NCI-H524 (cell line): ENCODE data around the gene CEP131.

Source experiments
- DNase-seq, 2 experiments: peaks; one replicate each; lab custom pipeline; 2025; lab: John Stamatoyannopoulos, UW

The CEP131 gene

GRCh38 chr17:81199482-81199830, 23.3 kb downstream of the CEP131 start:
- DNase-seq: no peak

GRCh38 chr17:81198826-81199481, 23.8 kb downstream of the CEP131 start:
- DNase-seq: no peak

- no peak for DNase-seq
These were observed 24.8 kb downstream of the CEP131 start for GRCh38 chr17:81197831-81198490.

GRCh38 chr17:81197409-81197795, 25.4 kb downstream of the CEP131 start:
- no peak for DNase-seq

- DNase-seq: no peak
These were observed 26.0 kb downstream of the CEP131 start for GRCh38 chr17:81196505-81197408.

GRCh38 chr17:81195941-81196495, 26.7 kb downstream of the CEP131 start:
- no peak for DNase-seq

GRCh38 chr17:81194941-81195901, 27.5 kb downstream of the CEP131 start:
- no peak for DNase-seq

- DNase-seq: no peak
These were observed 28.5 kb downstream of the CEP131 start for GRCh38 chr17:81194225-81194760.

- no peak for DNase-seq
These were observed 29.1 kb downstream of the CEP131 start for GRCh38 chr17:81193470-81194224.

GRCh38 chr17:81193051-81193410, 29.7 kb downstream of the CEP131 start:
- no peak for DNase-seq

- DNase-seq: no peak
These were observed 30.2 kb downstream of the CEP131 start for GRCh38 chr17:81192386-81193050.

- no peak for DNase-seq
These were observed 31.1 kb downstream of the CEP131 start for GRCh38 chr17:81191646-81192045.

- DNase-seq: no peak
These were observed 31.6 kb downstream of the CEP131 start for GRCh38 chr17:81191116-81191515.

GRCh38 chr17:81190591-81190990, 32.2 kb downstream of the CEP131 start:
- no peak for DNase-seq

GRCh38 chr17:81189670-81190530, 32.9 kb downstream of the CEP131 start:
- DNase-seq: peak in 1 of 2 experiments; percentile 52

- DNase-seq: no peak
These were observed 33.7 kb downstream of the CEP131 start for GRCh38 chr17:81189016-81189415.

- no peak for DNase-seq
These were observed 34.3 kb downstream of the CEP131 start for GRCh38 chr17:81188491-81188840.

- no peak for DNase-seq
These were observed 34.9 kb downstream of the CEP131 start for GRCh38 chr17:81187586-81188490.
